Stimulated activated CD4-positive, alpha-beta T cell treated with anti-CD3 and anti-CD28 coated beads, Interleukin-1b, Interleukin-23, amount 100 ng/mL, for 24 hours (primary cell): ENCODE measurements around the gene FN3KRP.
A peak's percentile ranks its signal among the peaks of the same experiment; 100 is the strongest.

Experiments used
- DNase-seq, 4 experiments: peaks; one replicate each; pipeline ENCODE4 v3.0.0-alpha.2; 2020; ENCODE audit warnings: low read depth in 4 of 4, low spot score in 1 of 4

The FN3KRP gene

DNA sequence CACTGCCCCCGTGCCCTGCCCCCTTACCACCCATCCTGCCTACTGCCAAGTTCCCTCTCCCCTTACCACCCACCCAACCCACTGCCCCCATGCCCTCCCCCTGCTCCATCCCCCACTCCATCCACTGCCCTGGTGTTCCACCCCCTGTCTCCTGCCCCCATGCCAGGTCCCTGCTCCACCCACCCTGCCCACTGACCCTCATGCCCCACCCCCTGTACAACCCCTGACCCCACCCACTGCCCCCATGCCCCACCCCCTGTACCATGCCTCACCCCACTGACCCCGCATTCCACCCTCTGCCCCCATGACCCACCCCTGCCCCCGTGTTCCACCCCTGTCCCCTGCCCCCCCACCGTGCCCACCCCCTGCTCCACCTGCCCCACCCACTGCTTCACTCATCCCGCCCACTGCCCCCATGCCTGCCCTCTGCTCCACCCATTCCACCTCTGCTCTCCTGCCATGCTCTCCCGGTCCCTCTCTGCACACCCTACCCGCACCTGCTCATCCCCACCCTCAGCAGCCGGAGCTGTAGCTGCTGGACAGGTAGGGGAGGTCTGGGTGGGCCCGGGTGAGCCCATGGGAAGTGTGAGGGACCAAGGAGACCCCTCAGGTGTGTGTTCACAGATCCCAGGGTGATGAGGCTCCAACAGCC lies 7.4 kb upstream of the FN3KRP start:
- DNase-seq: no peak

DNA sequence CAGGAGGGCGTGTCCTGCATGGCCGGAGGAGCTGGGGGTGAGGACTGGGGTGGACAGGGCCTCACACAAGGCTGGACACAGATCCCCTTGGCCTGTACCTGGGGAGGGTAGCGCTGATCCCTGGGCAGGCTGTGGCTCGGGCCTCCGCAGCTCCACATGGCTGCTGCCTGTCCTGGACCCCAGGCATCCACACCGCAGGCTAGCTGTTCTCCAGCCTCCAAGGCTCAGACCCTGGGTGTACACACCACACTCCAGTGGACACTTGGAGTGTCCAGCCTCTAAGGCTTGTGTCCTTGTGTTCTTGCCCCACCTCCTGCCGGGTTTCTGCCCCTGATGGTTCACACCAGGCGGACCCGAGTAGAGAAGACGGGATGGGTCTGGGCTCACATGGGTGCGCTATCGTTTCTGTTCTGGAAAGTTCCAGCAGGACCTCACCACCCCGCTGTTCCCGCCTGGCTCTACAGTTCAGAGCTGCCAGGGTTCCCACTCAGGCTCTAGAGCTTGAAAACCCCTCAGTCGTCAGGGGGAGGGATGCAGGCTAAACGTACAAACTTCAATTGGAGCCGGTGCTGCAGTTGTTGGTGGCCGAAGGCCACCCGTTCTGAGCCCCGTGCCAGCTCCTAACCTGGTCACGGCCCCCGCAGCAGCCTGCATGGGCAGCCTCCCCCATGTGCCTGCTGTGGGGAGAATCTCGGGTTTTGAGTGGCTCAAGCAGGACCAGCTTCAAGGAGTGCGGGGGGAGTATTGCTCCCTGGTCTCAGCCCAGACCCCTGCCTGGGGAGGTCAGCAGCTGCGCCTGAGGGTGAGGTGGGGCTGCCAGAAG lies 6.6 kb upstream of the FN3KRP start:
- DNase-seq: no peak

DNA sequence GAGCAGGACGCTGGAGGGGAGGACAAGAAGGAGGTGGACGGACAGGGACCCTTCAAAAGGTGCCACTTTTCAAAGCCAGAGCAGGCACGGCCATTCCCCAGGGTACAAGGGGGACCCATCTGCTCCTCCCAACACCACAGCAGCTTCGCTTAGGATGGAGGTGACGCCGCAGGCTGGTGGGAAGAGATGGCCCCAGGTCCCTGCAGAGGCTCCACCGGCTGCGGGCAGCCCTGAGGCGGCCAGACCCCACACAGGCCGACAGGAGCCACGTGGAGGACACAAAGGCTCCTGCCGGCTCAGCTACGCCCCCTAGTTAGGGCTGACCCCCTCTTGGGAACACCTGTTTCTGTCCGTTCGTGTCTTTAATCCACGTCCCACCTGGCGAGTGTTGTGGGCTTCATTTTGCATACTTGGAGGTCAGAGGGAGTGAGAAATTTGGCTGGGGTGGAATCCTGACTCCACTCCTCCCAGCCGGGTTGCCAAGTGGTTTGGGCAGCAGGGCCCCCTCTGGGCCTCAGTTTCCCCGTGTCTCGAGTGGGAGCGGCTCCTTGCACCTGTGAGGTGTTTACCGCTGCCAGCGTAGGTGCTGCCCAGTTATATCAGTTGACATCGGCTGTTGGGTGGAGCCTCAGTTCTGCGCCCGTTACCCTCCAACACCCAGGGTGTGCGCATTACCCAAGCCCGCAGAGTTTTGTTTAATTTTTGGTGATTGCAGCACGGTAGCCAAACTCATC lies 5.8 kb upstream of the FN3KRP start:
- no peak for DNase-seq

DNA sequence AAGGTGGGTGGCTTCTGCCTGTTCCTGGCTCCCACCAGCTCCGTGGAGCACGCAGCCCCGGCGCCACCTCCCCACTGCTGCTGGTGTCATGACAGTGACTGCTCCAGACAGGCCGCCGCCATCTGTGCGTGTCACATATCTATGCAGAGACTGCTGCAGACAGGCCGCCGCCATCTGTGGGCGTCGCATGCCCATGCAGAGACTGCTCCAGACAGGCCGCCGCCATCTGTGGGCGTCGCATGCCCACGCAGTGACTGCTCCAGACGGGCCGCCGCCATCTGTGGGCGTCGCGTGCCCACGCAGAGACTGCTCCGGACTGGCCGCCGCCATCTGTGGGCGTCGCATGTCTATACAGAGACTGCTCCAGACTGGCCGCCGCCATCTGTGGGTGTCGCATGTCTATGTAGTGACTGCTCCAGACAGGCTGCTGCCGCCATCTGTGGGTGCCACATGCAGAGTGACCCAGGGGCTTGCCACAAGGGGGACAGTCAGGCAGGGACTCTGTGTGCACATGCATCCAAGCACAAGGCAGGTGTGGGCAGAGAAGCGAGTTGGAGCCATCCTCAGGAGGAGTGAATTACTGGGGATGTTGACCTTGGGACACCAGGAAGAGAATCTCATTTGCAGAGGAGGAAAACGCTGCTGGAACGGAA lies 3.3 kb upstream of the FN3KRP start:
- DNase-seq: no peak

DNA sequence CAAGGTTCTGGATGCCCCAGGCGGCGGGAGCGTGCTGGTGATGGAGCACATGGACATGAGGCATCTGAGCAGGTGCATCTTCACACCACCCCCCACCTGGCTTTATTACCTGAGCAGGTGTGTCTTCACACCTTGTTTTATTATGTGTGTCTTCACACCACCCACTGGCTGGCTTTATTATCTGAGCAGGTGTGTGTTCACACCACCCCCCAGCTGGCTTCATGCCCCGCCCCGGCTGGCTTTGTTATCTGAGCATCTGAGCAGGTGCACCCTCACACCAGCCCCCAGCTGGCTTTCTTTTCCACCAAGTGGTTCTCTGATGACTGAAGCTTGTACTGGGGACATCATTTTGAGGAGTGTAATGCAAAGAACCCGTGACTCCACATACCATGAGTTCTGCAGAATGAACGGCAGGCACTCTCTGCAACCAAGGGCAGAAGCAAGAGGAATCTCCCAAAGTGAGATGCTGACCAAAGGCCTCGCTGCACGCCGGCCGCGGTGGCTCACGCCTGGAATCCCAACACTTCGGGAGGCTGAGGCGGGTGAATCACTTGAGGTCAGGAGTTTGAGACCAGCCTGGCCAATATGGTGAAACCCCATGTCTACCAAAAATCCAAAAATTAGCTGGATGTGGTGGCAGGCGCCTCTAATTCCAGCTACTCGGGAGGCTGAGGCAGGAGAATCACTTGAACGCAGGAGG lies 2.6 kb downstream of the FN3KRP start:
- DNase-seq: no peak

DNA sequence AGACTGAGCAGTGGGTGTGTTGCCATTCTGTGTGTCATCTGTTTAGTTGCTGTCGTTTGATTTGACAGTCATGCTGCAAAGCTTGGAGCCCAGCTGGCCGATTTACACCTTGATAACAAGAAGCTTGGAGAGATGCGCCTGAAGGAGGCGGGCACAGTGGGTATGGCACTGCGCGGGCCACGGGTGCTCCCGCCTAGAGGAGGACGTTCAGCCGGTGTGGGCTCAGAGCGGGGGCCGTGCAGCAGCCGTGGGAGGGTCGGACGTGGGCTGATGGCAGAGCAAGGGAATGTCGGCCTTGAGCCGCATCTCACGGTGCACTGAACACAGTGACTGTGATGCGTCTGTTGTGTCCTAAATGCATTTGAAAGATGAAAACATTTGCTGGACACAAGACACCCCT lies 3.7 kb downstream of the FN3KRP start:
- DNase-seq: no peak

DNA sequence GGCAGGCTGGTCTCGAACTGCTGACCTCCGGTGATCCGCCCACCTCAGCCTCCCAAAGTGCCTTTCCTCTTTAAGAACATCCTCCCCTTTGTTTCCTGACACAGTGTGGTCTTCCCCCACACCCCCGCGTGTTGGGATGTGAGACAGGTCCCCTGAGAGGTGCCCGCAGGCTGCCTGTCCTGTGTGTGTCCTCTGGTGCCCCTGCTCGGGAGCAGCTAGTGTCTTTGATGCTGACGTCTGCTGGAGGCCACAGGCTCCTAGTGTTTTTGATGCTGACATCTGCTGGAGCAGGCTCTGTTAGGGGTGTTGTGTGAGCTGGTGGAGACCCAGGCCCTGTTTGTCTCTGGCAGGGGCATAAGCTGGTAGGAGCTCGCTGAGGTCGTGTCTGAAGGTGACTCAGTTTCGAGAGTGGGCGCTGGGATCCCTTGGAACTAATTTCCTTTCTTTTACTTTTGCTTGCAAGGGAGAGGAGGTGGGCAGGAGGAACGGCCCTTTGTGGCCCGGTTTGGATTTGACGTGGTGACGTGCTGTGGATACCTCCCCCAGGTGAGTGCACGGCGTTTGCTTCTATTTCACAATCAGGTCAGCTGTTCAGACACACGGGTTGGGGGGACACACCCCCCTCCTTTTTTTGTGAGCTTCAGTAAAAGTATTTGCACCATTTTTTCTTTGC lies 6.0 kb downstream of the FN3KRP start:
- DNase-seq: no peak

DNA sequence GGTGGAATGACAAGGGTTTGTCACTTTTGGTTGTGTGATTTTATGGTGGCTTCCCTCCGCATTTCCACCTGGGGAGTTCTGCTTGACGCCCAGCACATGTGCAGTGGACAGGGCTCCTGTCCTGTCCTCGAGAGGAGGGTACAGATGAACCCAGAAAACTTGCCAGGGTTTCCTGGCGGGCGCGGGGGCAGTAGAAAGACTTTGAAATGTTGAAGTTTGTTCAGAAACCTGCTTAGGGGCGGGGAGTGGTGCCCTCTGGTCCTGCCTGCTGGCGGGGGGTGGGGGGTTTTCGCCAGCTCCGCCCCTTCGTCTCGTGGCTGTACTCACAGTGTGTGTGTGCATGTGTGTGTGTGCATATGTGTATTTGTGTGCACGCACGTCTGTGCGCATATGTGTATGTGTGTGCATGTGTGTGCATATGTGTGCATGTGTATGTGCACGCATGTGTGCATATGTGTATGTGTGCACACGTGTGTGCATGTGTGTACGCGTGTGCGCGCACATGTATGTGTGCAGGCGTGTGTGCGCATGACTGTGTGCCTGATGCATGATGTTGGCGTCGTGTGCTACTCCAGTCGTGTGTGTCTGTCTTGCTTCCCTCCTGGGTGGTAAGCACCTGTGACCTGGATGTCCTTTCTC lies 6.8 kb downstream of the FN3KRP start:
- no peak for DNase-seq

DNA sequence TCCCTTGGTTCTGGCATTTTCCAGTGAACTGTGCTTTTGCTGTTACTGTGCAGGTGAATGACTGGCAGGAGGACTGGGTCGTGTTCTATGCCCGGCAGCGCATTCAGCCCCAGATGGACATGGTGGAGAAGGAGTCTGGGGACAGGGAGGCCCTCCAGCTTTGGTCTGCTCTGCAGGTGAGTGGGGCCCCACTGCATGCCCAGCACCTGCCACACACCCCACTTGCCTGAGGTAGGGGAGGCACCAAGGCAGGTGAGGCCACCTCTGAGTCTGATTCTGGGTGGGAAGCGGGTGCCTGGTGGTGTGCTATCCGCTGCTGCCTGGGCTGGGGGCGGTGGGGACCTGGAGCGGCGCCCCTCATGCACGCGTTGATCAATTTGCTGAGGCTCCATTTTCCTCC lies 9.9 kb downstream of the FN3KRP start:
- DNase-seq: no peak

DNA sequence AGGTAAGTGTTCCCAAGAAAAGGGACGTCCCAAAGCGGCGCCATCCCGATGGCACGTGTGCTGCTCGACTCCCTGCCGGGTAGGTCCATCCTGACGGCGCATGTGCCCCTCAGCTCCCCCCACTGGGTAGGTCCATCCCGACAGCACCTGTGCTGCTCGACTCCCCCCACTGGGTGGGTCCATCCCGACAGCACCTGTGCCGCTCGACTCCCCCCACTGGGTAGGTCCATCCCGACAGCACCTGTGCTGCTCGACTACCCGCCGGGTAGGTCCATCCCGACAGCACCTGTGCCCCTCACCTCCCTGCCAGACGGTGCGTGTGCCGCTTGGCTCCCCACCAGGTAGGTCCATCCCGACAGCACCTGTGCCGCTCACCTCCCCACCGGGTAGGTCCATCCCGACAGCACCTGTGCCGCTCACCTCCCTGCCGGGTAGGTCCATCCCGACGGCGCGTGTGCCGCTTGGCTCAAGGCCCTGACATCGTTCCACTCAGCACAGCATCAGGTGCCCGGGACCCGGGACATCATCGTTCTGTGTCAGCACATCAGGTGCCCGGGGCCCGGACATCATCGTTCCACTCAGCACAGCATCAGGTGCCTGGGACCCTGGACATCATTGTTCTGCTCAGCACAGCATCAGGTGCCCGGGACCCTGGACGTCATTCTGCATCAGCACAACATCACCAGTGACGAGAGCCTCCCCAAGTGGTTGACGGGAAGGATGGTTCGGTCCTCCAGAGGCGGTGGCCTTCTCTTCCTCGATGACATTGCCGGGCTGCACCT lies 13.2 kb downstream of the FN3KRP start:
- no peak for DNase-seq

DNA sequence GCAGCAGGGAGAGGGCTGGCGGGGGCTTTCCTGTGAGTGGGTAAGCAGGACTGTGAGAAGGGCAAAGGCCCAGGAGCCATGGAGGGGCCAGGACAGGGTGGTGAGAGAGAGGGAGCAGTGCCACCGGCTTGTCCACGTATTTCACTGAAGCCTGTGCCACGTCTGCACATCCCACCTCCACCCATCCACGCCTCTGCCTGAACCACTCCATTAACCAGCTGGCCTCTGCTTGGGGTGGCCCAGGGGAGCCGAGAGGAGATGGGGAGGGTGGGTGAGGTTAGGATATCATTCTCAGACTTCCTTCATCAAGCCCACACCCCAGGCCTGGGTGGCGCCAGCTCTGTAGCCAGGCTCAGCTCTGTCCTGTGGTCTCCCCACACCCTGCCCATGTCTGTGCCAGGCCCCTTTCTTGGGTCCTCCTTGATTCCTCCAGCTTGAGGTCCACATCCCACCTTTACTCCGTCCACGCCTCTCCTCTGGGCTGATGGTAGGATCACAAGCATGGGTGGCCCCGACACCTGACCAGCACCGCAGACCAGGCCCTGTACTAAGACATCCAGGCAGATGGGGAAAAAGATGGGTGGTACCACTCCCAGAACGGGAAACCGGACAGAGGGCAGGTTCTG lies 15.7 kb downstream of the FN3KRP start:
- no peak for DNase-seq

DNA sequence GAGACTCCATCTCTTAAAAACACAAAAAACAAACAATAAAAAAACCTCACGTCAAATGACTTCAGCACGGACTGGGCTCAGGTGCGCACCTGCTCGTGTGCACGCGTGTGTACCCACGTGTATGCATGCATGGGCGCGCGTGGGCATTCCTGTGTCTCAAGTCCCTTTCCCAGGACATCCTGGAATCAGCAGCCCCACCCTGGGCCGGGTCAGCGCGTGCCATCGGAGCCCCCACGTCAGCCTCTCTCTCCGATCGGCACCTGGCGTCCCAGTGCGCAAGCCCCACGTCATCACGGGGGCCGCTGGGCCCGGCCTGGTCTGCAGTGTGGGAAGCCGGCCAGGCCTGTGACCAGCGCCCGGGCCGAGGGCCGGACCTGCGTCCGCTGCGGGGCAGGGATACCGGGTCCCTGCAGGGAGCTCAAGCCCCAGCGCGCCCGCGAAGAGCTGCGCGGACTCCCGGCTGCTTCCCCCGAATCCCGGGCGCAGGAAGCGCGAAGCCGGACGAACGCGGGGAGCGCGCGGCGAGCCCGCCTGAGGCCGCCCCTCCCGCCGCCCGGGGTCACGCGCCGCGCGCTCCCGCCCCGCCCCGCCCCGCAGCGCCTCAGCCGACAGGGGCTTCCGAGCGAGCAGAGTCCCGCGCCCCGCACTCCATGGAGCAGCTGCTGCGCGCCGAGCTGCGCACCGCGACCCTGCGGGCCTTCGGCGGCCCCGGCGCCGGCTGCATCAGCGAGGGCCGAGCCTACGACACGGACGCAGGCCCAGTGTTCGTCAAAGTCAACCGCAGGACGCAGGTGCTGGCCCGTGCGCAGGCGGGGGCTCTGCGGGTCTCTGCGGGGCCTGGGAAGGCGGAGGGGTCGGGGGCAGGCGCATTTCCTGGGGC lies 18.7 kb downstream of the FN3KRP start, which contains the start of gene FN3K:
Gene FN3K (plus strand): TSS at position 629 of the 880 bp plus-strand sequence. CDS start 22 bp downstream, at position 651.
- DNase-seq: peak in 1 of 4 experiments; percentile 19

DNA sequence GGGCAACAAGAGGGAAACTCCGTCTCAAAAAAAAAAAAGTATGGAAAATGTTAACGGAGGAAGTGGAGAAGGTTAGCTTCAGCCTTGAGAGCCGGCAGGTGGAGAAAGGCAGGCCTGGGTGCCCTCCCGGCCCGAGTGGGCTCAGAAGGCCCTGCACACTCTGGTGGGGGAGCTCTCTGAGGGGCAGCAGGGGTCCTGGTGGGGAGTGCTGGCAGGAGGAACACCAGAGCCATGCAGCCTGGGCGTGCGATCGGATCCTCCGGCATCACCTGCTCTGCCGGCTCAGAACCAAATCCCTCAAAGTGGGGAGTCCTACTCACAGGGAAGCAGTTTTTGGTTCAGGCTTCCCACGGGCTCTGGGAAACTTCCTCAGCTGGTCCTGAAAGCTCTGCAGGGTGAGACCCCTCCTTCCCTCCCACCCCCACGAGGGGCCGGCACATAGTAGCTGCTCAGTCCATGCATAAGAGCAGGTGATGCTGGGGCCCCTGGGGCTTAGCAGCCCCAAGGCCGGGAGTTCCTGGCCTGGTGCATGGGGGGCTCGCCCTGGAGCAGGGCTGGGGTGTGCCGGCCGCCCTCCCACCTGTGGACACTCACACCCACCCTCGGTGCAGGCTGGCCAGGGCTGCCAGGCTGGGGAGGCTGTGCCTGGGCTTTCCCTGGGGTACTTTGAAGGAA lies 20.1 kb downstream of the FN3KRP start:
- DNase-seq: no peak

DNA sequence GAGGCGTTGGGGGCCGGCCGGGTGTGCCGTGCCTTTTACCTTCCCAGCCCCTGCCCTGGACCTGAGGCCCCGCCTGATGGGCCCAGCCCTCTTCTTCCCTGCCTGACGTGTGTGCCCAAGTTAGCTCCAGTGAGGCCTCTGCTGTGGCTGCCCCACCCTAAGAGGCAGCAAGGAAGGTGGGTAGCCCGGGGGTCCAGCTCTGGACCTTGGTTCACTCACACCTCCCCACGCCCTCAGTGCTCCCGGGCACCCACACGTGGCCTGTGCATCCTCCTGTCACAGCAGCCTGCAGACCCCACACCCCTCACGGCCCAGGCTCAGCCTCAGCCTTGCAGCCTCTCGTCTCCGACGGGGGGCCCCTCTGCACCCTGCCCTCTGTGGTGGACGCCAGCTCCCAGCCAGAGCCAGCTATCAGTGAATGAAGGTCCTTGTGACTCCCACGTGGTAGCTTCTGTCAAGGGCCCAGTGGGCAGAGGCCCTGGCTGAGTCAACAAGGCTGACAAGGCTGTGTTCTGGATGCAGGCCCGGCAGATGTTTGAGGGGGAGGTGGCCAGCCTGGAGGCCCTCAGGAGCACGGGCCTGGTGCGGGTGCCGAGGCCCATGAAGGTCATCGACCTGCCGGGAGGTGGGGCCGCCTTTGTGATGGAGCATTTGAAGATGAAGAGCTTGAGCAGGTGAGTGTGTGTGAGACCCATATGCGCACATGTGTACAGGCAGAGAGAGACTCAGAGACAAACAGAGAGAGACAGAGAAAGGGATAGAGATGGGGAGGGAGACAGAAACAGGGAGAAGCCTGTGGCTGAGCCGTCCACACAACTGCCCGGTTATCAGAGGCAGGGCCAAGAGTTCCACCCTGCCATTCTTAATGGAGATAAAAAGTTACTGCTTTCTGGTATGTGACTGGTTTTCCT lies 21.7 kb downstream of the FN3KRP start:
- no peak for DNase-seq

DNA sequence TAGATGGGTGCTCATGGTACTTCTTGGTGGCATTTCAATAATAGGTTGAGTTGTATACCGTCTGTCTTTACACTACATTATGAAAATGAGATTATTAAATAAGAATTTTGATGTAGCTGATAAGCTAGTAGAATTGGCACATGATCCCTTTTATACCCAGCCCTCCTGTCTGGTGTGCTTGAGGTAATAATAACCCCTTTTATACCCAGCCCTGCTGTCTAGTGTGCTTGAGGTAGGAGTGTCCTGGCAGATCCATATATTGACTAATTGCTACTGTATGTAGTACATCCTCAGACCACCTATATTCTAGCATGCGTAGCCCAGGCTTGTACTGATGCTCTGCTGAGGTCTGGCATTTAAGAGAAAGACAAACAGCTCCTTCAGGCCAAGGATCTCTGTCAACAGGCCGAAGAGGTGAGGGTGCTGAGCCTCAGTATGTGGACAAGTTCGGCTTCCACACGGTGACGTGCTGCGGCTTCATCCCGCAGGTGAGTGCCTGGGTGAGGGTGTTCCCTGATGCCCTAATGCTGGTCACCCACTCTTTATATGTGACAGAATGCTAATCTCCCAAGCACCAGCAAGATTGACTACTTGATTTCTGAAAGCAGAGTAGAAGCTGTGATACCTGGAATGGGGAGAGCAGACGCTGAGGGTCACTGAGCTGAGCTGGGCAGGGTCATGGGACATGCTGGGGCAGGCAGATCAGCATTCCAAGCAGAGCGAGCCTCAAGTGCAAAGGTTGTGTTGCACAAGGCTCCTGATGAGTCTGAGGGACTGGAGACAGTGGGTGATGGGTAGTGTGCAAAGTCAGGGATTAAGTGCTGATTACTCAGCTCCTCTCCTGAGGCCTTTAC lies 24.6 kb downstream of the FN3KRP start:
- DNase-seq: no peak
